ENCODE data around the gene RALGPS1.

RALGPS1 gene

GRCh38 chr9:127212453-127212852, 297.9 kb downstream of the RALGPS1 start:
- no peak overlapping the region for H3K4me3 ChIP-seq (ENCODE audit: low read depth, low read length)
- no peak for TF ChIP-seq CTCF (IDR thresholded peaks at IDR 0.05; ENCODE audit: low read depth, low read length)

- no peak overlapping the region for H3K4me3 ChIP-seq (ENCODE audit: low read depth, low read length)
- TF ChIP-seq CTCF (IDR thresholded peaks at IDR 0.05; ENCODE audit: low read depth, low read length): no peak
Measured at GRCh38 chr9:127213859-127214258, 299.3 kb downstream of the RALGPS1 start.

- H3K4me3 ChIP-seq (ENCODE audit: low read depth, low read length): no peak overlapping the region
- TF ChIP-seq CTCF (IDR thresholded peaks at IDR 0.05; ENCODE audit: low read depth, low read length): peak; percentile 62
Measured at GRCh38 chr9:127214421-127215267, 300.1 kb downstream of the RALGPS1 start.

- no peak for TF ChIP-seq CTCF (IDR thresholded peaks at IDR 0.05; ENCODE audit: low read depth, low read length)
- H3K4me3 ChIP-seq (ENCODE audit: low read depth, low read length): no peak overlapping the region
Measured at GRCh38 chr9:127215268-127216209, 301.0 kb downstream of the RALGPS1 start.

- TF ChIP-seq CTCF (IDR thresholded peaks at IDR 0.05; ENCODE audit: low read depth, low read length): no peak
- H3K4me3 ChIP-seq (ENCODE audit: low read depth, low read length): no peak overlapping the region
Measured at GRCh38 chr9:127216210-127216887, 301.8 kb downstream of the RALGPS1 start.

GRCh38 chr9:127216888-127217217, 302.3 kb downstream of the RALGPS1 start:
- no peak overlapping the region for H3K4me3 ChIP-seq (ENCODE audit: low read depth, low read length)
- no peak for TF ChIP-seq CTCF (IDR thresholded peaks at IDR 0.05; ENCODE audit: low read depth, low read length)

All from WI38 (cell line).